Astrocyte of the spinal cord (primary cell): ENCODE data around the gene CMC4.

Experiments used
- DNase-seq: peaks from one replicate; pipeline ENCODE4 v3.0.0; 2011; ENCODE audit warnings: low read depth, low spot score
- H3K4me3 ChIP-seq: 2 replicates; pipeline ENCODE4 v1.5.1; 2011; ENCODE audit warnings: low read depth, mild to moderate bottlenecking, low read length, moderate library complexity
- in situ Hi-C: cut with HindIII; loops from 2 replicates; pipeline ENCODE4 v1.10.0; 2017; ENCODE audit warnings: low sequenced_read_pairs
- TF ChIP-seq, protein P1 (sequence below): IDR thresholded peaks from 2 replicates; pipeline ENCODE4 v1.5.1; 2012; ENCODE audit warnings: low read depth, mild to moderate bottlenecking, low read length, inconsistent platforms

The CMC4 gene

DNA sequence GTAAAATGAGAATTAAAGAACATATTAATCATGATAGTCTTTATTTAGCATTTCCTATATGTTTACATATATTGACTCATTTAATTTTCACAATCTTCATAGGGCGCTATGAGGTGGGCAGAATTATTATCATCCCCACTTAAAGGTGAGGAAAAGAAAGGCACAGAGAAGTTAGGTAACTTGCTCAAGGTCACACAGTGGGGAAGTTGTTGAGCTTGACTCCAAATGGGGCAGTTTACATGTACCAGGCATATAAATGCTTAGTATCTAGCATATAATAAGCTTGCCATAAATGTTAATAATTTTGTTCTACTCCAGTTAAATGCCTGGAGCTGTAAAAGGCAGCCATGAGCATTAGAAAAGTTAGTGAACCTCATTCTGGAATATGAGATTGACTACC, 1.5 kb downstream of the CMC4 start:
- TF ChIP-seq, protein P1, sequence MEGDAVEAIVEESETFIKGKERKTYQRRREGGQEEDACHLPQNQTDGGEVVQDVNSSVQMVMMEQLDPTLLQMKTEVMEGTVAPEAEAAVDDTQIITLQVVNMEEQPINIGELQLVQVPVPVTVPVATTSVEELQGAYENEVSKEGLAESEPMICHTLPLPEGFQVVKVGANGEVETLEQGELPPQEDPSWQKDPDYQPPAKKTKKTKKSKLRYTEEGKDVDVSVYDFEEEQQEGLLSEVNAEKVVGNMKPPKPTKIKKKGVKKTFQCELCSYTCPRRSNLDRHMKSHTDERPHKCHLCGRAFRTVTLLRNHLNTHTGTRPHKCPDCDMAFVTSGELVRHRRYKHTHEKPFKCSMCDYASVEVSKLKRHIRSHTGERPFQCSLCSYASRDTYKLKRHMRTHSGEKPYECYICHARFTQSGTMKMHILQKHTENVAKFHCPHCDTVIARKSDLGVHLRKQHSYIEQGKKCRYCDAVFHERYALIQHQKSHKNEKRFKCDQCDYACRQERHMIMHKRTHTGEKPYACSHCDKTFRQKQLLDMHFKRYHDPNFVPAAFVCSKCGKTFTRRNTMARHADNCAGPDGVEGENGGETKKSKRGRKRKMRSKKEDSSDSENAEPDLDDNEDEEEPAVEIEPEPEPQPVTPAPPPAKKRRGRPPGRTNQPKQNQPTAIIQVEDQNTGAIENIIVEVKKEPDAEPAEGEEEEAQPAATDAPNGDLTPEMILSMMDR: no peak
- H3K4me3 ChIP-seq: peak overlapping the region; percentile 58
- DNase-seq: no peak
- in situ Hi-C loops: no loop called here

DNA sequence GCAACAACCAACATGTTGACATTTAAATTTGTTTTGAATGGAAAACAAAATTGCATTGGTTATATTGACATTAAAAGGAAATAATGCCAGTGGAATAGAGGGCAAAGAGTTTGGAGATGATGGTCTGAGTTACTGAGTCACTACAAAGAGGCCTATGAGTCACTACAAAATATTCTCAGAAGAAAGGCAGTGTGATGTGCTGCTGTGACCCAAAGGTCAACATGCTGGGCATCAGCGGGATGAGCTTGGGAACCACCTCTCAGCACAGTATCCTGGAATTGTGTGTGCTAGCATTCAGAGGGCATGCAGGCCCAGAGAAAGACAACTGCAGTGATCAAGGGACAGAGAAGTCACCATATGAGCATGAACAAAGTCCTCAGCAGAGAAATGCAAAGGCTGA, 2.8 kb downstream of the CMC4 start:
- peak; percentile 55 for DNase-seq
- TF ChIP-seq, protein P1: no peak
- no peak overlapping the region for H3K4me3 ChIP-seq
- in situ Hi-C loops: no loop called here

DNA sequence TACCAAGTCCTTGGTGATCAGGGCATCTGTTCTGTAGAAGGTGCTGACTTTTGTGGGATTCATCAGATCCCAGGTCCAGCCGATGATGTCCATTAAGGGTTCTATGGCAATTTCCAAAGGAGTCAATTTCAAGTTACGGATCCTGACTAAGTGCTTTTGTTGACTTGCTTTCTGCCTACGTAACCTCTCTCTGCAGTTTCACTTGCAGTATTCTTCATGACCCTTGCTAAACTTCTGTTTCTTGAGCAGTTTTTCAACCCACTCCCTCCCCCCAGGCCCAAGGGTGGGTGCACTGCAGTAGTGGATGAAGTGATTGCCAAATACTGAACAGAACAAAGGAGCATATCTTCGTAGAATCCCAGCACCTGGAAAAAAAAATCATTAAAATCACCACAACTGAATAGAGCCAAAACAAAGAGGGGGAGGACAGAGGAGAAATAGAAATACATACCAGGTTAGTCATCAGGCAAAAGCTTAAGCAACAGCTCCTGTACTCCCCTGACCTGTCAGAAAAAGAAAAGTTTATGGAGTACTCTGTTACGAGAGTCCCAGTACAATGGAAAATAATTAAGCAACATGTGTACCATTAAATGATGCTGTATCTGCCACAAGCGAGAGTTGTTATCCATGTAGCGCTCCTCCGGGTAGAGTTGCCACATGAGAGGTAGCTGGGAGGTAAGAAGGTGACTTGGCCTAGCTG, 5.8 kb downstream of the CMC4 start:
- peak; percentile 34 for DNase-seq
- TF ChIP-seq, protein P1: no peak
- in situ Hi-C loops: no loop called here
- H3K4me3 ChIP-seq: no peak overlapping the region

DNA sequence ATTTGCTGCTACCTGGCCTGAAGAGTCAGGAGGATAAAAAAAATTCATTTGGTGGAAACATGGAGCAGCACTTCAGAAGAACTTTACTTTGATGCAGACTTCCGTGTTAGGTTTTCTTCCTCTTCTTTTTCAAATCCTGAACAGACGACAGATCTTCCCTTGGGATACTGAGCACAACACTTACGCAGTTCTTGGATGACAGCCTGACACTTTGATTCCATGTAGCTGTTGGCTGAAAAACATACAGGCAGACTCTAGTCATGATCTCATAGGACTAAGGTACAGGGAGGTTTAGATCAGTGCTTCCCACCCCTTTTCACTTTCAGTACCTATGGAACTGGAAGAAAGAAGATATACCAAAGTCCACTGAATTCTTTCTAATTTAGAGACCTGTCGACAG, 9.2 kb downstream of the CMC4 start:
- in situ Hi-C loops: no loop called here
- DNase-seq: no peak
- TF ChIP-seq, protein P1: no peak
- no peak overlapping the region for H3K4me3 ChIP-seq

DNA sequence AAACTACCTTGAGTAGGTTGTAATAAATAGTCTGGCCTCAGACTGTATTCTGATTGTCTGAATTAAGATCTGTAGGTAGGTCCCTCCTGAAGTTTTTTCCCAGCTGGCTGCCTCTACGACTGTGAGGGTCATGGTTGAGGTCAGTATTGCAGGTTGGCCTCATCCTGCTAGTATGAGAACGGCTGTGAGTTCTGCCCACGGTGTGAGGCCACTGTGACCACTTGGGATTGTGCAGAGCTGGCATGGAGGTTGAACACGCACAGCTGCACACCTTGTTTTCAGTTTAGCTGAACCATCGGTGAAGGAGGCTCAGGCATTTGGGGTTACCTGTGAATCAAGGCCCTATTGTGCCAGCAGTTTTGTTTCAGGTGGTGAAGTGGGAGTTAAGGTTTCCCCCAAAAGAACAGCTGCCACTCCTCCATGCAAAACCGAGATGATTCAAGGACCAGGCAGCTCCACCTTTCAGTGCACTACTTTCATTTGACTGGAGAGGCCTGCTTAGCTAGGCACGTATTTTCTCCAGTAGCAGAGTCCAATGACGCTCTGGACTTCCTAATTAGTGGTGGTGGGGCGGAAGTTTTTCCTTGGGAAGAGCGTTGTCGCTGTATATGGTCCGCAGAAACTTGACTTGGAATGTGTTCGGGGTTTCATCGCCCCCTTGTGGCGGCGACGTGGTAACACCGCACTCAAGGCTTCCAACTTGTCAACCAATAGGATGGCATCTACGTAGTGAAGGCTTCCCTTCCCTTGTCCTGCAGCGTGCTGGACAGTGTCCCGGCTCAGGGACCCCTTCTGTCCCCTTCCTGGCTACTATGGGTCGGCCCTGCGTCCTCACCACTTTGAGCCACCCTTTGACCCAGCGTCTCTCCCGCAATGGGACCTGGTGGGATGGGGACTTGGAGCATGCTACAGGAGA, 13.8 kb downstream of the CMC4 start:
- DNase-seq: peak; percentile 72
- in situ Hi-C loops: no loop called here
- H3K4me3 ChIP-seq: no peak overlapping the region
- TF ChIP-seq, protein P1: peak; percentile 71

DNA sequence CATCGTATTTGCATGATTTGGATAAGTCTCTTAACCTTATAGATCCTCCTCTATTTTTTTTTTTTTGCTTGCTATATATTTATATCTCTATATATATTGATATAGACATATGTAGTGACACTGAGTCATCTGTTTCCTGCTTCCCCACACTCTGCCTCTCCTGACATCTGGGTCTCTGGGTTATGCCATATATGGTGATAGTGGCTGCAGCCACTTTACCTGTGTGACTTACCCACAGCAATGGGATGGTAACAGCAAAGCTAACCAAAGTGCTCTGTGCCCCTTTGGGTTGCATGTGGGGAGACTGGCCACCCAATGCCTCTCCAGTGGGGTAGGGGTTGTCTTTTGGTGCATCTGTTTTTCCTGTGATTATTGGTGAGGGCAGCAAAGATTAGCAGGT, 14.5 kb downstream of the CMC4 start:
- TF ChIP-seq, protein P1: no peak
- in situ Hi-C loops: no loop called here
- no peak for DNase-seq
- no peak overlapping the region for H3K4me3 ChIP-seq
